HG02798 (cell line): ENCODE results near the gene KRT13.

Experiments used
- ATAC-seq: cut with Tn5 transposase; IDR thresholded peaks from one replicate; pipeline ENCODE4 v1.9.1; 2021; ENCODE audit warnings: mild to moderate bottlenecking; ENCODE audit not compliant: unreplicated experiment, poor library complexity

The KRT13 gene

DNA sequence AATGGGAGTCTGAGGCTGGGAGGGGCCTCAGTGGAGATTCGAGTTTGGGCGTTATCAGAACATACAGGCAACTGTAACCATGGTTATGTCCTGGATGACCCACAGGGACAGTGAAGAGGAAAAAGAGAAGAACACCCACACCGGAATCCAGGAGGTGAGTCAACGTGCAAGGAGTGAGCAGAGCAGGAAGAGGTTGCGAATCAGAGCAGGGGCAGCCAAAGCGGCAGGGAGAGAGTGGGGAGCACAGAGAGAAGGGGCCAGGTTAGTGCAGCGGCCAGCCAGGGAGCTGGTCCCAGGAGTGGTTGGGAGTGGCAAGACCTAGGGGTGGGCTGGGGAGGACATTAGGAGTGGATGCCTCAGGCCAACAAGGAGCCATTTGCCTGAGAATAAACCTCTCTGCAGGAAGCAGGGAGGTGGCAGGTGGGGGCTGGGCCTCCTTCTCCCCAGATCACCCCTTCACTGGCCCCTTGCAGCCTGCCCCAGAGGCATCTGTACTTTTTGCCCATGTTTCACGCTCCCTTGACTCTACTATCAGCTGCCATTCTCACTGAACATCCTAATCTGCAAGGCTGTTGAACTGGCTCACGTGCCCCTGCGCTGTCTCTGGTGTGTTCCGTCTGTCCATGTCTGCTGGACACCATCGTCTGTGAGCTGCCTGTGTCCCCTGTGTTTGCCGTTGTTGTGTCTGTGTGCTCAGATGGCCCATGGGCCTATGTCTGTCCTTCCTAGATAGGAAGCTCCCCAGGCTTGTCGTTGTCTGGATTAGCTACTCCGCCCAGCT lies 5.1 kb downstream of the KRT13 start:
- no peak for ATAC-seq

DNA sequence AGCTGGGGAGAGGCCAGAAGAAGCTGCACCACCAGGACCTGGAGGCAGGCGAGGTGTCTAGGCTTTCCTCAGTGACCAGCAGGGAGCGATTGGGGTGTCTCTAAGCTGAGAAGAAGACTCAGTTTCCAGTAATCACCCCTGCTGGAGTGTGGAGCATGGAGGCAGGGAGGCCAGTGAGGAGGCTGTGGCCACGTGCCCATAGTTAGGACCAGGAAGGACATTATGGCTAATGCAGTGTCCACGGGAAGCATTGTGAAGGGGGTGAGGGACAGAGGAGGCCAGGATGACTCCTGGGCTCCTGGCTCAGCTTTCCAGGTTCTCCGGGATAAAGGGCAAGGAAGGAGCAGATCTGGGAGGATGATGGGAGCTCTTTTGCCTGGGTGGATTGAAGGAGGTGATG lies 5.7 kb downstream of the KRT13 start:
- no peak for ATAC-seq

DNA sequence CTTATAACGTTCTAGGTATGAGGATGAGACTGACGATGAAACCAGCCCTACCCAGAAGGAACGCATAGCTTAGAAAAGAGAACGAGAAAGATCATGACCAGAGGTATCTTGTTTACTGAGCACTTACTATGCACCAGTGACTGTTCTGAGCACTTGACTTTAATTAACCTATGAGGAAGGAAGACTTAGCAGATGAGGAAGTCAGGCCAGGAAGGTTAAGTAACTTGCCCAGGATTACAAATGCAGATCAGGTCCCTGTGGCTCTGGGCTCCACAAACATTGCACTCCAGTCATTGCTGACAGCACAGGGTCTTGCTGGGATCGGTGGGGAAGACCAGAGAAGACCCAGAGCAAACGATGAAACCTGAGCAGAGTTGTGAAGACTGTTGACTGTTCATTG lies 7.1 kb downstream of the KRT13 start:
- no peak for ATAC-seq

DNA sequence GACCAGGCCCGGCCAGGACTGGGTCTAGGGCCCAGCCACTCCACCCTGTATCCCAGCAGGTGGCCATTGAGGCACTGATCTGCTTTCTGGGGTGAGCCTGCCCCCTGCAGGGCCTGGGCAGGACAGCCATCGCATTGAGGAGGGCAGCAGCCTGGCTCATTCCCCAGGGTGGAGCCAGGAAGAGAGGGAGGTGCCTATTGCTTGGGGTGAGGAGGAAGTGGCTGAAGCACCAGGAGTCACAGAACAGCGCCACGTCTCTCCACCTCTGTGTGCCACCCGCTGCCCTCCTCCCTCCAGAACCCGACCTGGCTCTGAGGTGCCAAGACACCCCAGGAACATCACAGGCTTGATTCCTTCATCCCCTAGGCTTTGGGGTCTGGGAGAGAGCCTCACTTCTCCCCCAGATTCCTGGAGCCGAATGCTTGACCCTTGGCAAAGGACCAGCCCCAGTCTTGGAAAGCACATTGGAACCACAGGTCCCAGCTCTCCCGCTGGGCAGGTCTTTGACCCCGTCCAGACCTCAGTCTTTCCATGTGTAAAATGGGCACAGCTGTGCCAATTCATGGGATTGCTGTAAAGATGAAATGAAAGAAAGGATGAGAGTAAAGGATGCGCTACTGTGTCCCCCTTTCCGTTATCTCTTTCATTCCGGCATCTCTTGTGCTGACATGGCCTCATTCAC lies 8.5 kb downstream of the KRT13 start:
- peak; percentile 53 for ATAC-seq

DNA sequence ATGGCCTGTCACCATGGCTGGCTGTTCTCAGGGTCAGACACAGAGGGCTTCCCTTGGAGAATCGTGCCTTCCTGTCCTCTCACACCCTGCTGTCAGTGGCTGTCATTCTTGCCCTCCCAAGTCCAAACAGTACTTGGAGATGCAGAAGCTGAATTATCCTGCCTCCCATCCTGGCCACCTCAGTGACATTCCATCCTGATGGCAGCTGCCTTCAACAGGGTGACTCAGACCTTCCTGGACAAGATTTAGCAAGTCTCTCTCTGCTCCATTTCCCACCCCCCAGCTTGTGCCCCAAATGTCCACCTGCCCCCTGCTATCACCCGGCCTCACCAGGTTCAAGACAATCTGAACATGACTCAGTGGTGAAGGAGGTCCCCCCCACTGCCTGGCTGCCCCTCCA lies 10.9 kb downstream of the KRT13 start:
- ATAC-seq, result no peak

DNA sequence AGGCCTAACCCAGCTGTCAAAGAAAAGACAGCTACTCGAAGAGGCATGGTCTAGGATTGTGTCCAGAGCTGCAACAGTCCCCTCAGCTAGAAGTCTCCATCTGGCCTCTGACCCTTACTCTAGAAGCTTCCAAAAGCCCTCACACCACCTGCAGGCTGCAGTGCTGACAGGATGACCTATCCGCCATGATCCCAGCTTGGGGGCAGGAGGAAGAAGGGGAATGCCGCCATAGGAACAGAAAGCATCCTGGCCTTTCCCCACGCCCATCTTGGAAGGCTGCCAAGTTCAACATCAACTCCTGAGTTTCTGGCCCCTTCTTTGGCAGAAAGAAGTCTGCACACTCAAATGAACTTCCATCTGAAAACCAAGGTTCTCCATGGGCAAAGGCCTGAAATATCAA lies 12.6 kb downstream of the KRT13 start:
- no peak for ATAC-seq

DNA sequence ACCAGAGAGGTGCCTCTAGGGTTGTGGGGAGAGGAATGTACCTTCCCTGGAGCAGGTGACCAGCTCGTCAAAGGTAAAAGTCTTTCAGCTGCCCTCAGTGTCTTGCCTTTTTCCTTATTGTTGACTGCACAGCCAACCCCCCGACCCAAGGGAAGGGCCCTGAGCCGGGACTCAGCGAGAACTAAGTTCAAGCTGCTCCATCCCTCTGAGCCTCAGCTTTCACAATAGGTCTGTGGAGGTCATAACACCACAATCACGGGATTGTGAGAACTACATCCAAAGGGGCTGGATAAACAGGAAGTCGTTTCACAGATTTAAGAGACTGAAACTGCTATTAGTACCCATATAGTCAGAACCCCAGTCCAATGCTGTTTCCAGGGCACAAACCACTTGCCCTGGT lies 13.1 kb downstream of the KRT13 start:
- no peak for ATAC-seq

DNA sequence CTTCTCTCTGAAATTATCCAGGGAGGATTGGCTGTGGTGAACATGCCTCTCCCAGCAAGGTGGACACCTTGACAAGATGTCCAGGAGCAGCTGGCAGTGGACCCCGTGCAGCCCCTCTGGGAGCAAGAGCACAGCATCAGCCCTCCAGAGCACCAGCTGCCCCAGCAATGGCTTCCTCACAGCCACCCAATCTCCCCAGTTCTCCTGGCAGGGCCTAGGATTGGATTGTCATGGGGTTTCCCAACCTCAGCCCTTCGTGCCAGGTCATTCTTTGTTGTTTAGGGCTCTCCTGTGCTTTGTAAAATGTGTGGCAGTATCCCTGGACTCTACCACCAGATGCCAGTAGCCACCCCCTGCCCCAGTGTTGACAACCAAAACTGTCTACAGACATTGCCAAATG lies 13.9 kb downstream of the KRT13 start:
- no peak for ATAC-seq

DNA sequence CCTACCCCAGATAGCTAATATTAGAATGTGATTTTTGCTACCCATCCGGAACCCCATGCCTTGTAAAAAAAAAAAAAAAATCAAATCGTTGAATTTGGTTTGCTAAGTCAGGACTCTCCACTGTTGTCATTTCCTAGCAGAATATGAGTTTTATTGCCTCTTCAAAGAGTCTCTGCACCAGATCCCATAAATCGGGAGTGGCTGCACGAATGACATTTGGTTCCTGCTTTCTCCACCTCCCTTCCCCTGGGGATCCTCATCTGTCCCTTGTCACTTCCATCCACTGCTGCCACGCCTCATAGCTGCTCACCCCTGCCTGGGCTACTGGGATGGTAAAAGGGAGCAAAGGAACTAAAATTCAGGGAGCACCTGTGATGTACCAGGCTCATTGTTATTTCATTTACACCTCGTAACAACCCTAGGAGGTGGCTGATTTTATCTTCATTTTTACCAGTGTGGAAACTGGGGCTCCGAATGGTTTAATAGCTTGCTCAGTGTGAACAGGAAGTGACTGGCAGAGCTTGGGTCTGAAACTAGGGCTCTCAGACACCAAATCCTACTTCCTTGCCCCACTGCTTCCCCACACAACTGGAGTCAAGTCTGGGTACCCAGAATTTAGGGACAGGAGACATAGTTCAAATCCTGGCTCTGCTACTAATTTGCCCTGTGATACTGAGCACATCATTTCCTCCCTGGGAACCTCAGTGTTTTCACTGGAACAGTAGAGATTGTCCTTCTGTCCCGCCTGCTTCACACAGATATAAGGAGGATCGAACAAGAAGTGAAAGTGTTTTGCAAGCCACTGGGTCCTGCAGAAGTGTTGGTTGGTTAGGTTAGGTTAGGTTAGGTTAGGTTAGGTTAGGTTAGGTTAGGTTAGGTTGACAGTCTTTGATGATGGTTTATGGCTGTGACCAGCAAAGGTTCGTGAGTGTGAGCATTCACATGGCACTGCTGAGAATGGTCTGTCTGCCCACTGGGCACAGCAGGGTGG lies 15.1 kb downstream of the KRT13 start:
- ATAC-seq, result no peak

DNA sequence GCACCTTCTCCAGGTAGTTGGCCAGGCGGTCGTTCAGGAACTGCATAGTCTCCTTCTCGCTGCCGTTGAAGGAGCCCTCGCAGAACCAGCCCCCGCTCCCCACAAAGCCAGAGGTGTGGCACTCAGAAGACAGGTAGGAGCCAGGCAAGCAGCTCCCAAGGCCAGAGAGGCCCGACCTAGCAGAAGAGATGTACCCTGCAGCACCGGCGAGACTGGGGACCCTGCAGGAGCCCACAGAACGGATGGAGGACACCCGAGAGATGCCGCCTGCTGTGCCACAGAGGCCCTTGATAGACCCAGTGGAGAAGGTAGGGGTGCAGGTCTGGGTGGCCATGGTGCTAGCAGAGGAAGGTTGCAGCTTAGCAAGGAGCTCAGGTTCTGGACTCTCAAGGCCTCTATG lies 15.9 kb downstream of the KRT13 start, which contains the start of gene KRT36:
KRT36 (minus strand) TSS at position 380 of the 400 bp plus-strand sequence; CDS start at position 334, 46 bp downstream.
- ATAC-seq, result no peak

DNA sequence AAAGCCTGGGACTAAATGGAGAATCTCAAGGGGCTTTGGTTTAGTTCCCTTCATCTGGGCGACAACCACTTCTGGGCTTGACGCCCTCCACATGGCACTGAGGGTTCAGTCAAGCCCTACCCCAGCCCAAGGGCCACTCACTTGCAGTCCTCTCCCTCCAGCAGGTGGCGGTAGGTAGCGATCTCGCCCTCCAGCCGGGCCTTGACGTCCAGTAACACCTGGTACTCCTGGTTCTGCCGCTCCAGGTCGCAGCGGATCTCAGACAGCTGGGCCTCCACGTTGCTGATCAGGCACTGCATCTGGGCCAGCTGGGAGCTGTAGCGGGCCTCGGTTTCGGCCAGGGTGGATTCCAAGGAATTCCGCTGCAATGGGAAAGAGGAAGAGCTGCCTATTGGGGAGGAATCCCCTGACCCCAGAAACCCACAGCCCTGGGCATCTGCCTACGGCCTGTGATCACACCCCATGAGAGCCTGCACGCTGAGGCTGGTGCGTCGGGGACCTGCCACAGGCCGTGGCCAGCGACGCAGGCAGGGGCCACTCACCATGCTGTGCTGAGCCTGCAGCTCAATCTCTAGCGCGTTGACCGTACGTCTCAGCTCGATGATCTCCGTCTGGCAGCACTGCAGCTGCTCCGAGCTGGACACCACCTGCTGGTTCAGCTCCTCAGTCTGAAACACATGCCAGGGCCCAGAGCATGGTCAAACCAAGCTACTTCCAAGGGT lies 18.4 kb downstream of the KRT13 start:
- ATAC-seq, result no peak

DNA sequence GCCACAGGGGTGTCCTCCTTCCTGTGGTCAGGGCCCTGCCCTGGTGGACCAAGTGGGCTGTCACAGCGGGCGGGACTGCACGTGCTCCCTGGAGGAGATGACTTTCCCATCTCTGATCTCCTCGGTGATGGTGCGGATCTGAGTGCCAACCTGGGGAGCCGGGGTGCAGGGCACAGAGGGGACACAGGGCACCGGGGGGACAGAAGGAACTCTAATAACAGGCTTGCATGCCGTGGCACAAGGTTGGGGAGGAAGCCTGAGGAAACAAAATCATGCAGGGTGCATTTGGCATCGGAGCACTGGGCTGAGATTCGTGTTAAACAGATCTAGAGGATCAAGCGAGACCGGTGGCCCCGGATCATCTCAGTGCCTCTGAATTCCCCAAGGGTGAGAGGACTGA lies 19.1 kb downstream of the KRT13 start:
- no peak for ATAC-seq

DNA sequence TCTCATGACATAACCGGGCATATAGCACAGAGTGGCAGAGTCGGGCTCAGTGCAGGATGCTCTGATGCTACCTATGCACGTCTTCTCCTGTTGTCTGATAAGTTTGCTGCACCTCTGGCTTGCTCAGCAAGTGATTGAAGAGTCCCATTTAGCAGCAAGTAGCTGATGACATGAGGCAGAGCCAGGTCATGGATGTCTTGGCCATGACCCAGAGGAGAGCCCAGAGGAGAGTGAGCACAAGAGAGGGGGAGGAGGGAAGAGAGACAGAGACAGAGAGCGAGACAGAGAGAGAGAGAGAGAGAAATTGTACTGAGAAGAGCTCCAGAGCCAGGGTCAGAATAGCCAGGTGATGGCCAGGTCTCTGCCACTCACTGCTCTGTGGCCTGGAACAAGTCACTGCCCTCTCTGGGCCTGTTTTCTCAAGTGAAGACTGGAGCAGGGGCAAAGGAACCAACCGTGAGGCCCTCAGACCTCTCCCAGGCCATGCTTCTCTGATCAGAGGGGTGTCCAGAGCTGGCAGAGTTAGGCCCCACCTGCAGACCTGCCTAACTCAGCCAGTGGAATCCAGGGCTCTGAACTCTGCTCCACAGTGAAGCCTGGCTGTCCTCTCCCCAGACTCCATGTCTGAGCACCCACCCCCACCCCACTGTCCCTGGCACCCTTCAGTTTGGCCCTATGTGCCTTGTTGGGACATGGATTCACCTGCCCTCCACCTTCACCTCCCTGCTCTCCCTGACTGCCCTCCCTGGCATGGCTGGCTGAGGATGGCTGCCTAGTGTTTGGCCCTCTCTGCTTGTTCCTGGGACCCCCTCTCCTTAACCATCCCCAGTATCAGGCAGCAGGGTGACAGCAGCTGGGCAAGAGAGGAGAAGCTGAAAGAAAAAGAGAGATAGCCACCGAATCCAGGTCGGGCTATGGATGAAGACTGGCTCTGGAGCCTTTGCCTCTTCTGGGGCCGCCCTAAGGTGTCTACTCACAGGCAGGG lies 20.2 kb downstream of the KRT13 start:
- ATAC-seq, result no peak

DNA sequence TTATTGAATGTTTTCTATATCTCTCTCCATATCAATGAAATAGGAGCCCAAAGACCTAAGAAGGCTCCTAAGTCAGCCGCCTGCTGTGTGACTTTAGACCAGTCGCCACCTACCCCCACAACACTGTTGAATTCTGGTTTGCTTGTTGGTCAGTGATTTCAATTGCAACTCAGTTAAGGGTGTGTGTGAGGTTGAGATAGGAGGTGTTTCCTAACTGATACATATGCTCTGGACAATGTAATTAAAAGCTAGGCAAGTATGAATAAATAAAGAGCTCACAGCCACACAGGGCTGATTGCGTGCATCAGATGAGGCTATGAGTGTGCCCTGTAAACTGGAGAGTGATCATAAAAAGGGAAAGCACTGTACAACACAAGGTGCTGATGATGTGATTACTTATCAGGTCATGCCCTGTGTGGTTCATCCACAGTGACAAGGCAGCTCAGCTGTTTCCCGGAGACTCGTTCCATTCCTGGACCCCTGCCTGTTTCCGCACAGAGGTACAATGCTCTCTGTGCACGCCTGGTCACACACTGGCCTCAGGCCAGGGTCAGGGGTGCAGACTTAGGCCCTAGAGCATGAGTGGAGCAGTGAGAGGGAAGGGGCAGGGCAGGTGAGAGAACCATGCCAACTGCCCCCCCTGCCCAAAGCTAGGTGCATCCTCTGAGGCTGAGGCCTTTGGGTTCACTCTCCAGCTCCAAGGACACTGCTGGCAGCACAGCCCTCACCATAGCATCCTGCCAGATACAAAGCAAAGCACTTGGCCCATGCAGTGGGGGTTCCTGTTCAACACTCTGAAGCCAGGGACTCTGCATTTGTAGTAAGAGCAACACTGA lies 21.2 kb downstream of the KRT13 start:
- ATAC-seq, result no peak

DNA sequence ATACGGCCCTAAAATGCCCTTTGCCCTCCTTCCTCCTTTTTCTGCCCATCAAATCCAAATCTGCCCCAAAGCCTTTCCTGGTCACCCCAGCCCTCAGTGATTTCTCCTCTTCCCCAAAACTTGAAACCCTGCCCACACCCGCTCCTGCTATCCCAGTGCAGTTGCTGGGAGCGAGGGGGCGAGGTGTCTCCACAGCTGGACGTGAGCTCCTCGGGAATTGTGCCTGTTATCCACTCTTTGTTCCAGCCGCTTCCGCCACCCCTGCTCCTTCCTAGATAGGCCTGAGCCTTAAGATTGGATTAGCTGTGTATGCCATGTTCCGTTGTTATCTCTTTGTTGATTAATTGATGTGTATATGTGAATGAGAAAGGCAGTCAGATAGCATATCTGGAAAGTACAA lies 21.9 kb downstream of the KRT13 start:
- no peak for ATAC-seq

DNA sequence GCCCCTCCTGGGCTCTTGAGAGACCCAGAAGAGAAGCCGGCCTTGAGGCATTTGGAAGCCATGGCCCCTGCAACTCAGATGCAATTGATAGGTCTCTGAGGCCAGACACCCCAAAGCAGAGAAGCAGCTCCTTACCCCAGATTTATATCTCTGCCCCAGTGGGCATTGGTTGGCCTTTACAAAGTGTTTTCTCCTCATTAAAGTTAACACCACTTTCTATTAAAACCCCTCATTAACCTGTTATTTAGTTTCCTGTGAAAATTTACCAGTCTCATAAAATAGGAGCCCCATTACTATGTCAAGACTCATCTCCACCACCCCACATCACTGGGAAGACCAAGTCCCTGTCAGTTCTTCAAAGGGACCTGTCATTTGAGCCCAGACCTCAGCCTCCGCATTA lies 24.4 kb downstream of the KRT13 start, which contains the start of gene KRT35:
KRT35 (minus strand) TSS at position 116 of the 400 bp plus-strand sequence; CDS start at position 62, 54 bp downstream.
- ATAC-seq, result no peak

DNA sequence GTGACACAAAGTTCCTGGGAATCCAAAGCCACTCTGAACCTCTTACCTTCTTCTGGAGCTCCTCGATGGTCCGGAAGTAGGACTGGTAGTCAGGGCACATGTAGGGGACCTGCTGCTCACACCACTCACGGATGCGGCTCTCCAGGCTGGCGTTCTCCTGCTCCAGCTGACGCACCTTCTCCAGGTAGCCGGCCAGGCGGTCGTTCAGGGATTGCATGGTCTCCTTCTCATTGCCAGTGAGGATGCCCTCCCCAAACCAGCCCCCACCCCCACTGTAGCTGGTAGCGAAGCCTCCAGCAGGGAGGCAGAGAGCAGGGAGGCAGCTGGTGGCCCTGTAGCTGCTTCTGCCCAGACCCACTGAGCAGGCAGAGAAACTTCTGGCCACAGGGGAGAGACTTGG lies 24.8 kb downstream of the KRT13 start:
- no peak for ATAC-seq

DNA sequence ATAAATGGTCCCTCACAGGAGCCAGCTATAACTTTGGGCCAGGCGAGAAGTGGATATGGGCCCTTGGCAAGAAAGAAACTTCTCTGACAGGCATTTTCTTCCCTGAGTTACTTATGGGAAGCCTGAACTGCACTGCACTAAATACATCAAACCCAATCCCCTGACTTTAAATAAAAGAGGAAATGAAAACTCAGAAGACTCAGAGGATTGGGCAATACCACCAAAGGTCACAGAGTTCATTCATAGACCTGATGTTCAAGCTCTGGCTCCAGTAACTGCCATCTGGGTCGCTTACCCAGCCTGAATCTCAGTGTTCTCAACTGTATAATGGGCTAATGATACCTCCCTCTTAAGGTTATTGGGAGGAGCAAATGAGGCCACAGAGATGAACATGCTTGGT lies 25.3 kb downstream of the KRT13 start:
- ATAC-seq, result no peak
